ENCODE measurements around the gene ABCB6. TPM values are rescaled to one million over a fixed set of nuclear protein-coding genes. Genes with fewer than 3 reads are reported as not detected.

ABCB6 gene
- polyA plus RNA-seq, 1 donor from 2014 or later: 1.2 TPM

GRCh38 chr2:219228911-219229304 lies 10.2 kb upstream of the ABCB6 start:
- Mint-ChIP-seq H3K4me3 (peak overlapping the region; percentile 87 to 99 (median 94)), H3K27ac (peak overlapping the region in 1 of 3 donors; percentile 92), H3K36me3 (peaks cover 4% of the 10 kb centered on the region), H3K27me3 (no peaks in the 10 kb centered on the region), H3K9me3 (no peaks in the 10 kb centered on the region), H3K4me1 (peaks cover 17 to 24% (median 21%) of the 10 kb centered on the region in 3 donors)

- Mint-ChIP-seq H3K36me3 (peaks cover 3% of the 10 kb centered on the region), H3K27ac (peak overlapping the region in 1 of 3 donors; percentile 92), H3K4me3 (peak overlapping the region; percentile 87 to 99 (median 94)), H3K27me3 (no peaks in the 10 kb centered on the region), H3K9me3 (no peaks in the 10 kb centered on the region), H3K4me1 (peaks cover 17 to 24% (median 21%) of the 10 kb centered on the region in 3 donors)
Observed at GRCh38 chr2:219228041-219228910, 9.5 kb upstream of the ABCB6 start.

- peak overlapping the region in 1 of 3 donors; percentile 76 for H3K27ac Mint-ChIP-seq
- H3K4me3 Mint-ChIP-seq: peak overlapping the region in 1 of 4 donors; percentile 85
- no peaks in the 10 kb centered on the region for H3K9me3 Mint-ChIP-seq
- H3K36me3 Mint-ChIP-seq: peaks cover 3% of the 10 kb centered on the region
- H3K27me3 Mint-ChIP-seq: no peaks in the 10 kb centered on the region
- H3K4me1 Mint-ChIP-seq: peaks cover 11 to 21% (median 15%) of the 10 kb centered on the region in 3 donors
Observed at GRCh38 chr2:219225350-219225749, 6.6 kb upstream of the ABCB6 start.

- Mint-ChIP-seq H3K27ac (peak overlapping the region in 1 of 3 donors; percentile 73), H3K4me1 (peaks cover 7 to 16% (median 13%) of the 10 kb centered on the region in 3 donors), H3K27me3 (no peaks in the 10 kb centered on the region), H3K9me3 (no peaks in the 10 kb centered on the region), H3K36me3 (no peaks in the 10 kb centered on the region), H3K4me3 (peak overlapping the region in 2 of 4 donors; percentile 17 to 85)
Observed at GRCh38 chr2:219223831-219224610, 5.3 kb upstream of the ABCB6 start.

GRCh38 chr2:219221957-219222518 lies 3.3 kb upstream of the ABCB6 start:
- Mint-ChIP-seq H3K4me3 (no peak overlapping the region), H3K36me3 (no peaks in the 10 kb centered on the region)

GRCh38 chr2:219220652-219221402 lies 2.1 kb upstream of the ABCB6 start:
- Mint-ChIP-seq H3K4me1 (peaks cover 13 to 15% (median 15%) of the 10 kb centered on the region in 3 donors), H3K4me3 (peak overlapping the region in 1 of 4 donors; percentile 52), H3K36me3 (no peaks in the 10 kb centered on the region), H3K27ac (no peak overlapping the region), H3K9me3 (no peaks in the 10 kb centered on the region), H3K27me3 (no peaks in the 10 kb centered on the region)

More at GRCh38 chr2:219221957-219222518, 3.3 kb upstream of the ABCB6 start:
- H3K9me3 Mint-ChIP-seq: no peaks in the 10 kb centered on the region
- H3K27ac Mint-ChIP-seq: no peak overlapping the region
- H3K27me3 Mint-ChIP-seq: no peaks in the 10 kb centered on the region
- peaks cover 9 to 20% (median 14%) of the 10 kb centered on the region in 3 donors for H3K4me1 Mint-ChIP-seq

GRCh38 chr2:219219784-219220532 lies 1.2 kb upstream of the ABCB6 start:
- peak overlapping the region in 2 of 4 donors; percentile 52 to 88 for H3K4me3 Mint-ChIP-seq
- H3K36me3 Mint-ChIP-seq: no peaks in the 10 kb centered on the region
- H3K27ac Mint-ChIP-seq: no peak overlapping the region
- H3K27me3 Mint-ChIP-seq: no peaks in the 10 kb centered on the region
- H3K4me1 Mint-ChIP-seq: peaks cover 13 to 15% (median 14%) of the 10 kb centered on the region in 3 donors
- H3K9me3 Mint-ChIP-seq: no peaks in the 10 kb centered on the region

GRCh38 chr2:219218217-219218731 lies 484 bp downstream of the ABCB6 start:
- H3K9me3 Mint-ChIP-seq: no peaks in the 10 kb centered on the region
- no peaks in the 10 kb centered on the region for H3K36me3 Mint-ChIP-seq
- H3K4me3 Mint-ChIP-seq: peak overlapping the region; percentile 82 to 97 (median 94)
- H3K27me3 Mint-ChIP-seq: no peaks in the 10 kb centered on the region
- H3K4me1 Mint-ChIP-seq: peaks cover 11 to 15% (median 13%) of the 10 kb centered on the region in 3 donors
- peak overlapping the region; percentile 90 to 97 (median 92) for H3K27ac Mint-ChIP-seq

- H3K27me3 Mint-ChIP-seq: no peaks in the 10 kb centered on the region
- peak overlapping the region; percentile 47 to 63 (median 55) for H3K4me3 Mint-ChIP-seq
- H3K9me3 Mint-ChIP-seq: no peaks in the 10 kb centered on the region
- H3K4me1 Mint-ChIP-seq: peaks cover 11 to 16% (median 15%) of the 10 kb centered on the region in 3 donors
- no peaks in the 10 kb centered on the region for H3K36me3 Mint-ChIP-seq
- peak overlapping the region in 2 of 3 donors; percentile 67 to 78 for H3K27ac Mint-ChIP-seq
Observed at GRCh38 chr2:219216535-219216915, 2.2 kb downstream of the ABCB6 start.

- H3K27ac Mint-ChIP-seq: peak overlapping the region in 2 of 3 donors; percentile 67 to 78
- H3K36me3 Mint-ChIP-seq: no peaks in the 10 kb centered on the region
- H3K27me3 Mint-ChIP-seq: no peaks in the 10 kb centered on the region
- H3K4me1 Mint-ChIP-seq: peaks cover 11 to 21% (median 19%) of the 10 kb centered on the region in 3 donors
- H3K4me3 Mint-ChIP-seq: peak overlapping the region in 1 of 4 donors; percentile 60
- H3K9me3 Mint-ChIP-seq: no peaks in the 10 kb centered on the region
Observed at GRCh38 chr2:219215871-219216534, 2.8 kb downstream of the ABCB6 start.

- H3K4me1 Mint-ChIP-seq: peaks cover 11 to 22% (median 21%) of the 10 kb centered on the region in 3 donors
- no peaks in the 10 kb centered on the region for H3K36me3 Mint-ChIP-seq
- peak overlapping the region in 1 of 4 donors; percentile 2 for H3K4me3 Mint-ChIP-seq
- no peaks in the 10 kb centered on the region for H3K27me3 Mint-ChIP-seq
- H3K9me3 Mint-ChIP-seq: no peaks in the 10 kb centered on the region
- no peak overlapping the region for H3K27ac Mint-ChIP-seq
Observed at GRCh38 chr2:219214786-219215185, 4.0 kb downstream of the ABCB6 start.

- H3K27ac Mint-ChIP-seq: peak overlapping the region in 1 of 3 donors; percentile 76
Observed at GRCh38 chr2:219214141-219214540, 4.6 kb downstream of the ABCB6 start.

More at GRCh38 chr2:219214141-219214540, 4.6 kb downstream of the ABCB6 start:
- Mint-ChIP-seq H3K4me3 (peak overlapping the region in 1 of 4 donors; percentile 24), H3K4me1 (peaks cover 10 to 22% (median 19%) of the 10 kb centered on the region in 3 donors), H3K27me3 (no peaks in the 10 kb centered on the region), H3K36me3 (no peaks in the 10 kb centered on the region), H3K9me3 (no peaks in the 10 kb centered on the region)

Measured in IgD-negative memory B cell (primary cell).